Neuronal stem cell (in vitro differentiated cells): Measurements from ENCODE around the gene TRAF3.

Experiments used
- DNase-seq: peaks from one replicate; pipeline ENCODE4 v3.0.0-alpha.2; 2013; ENCODE audit warnings: low spot score
- H2AFZ ChIP-seq: one replicate; pipeline ENCODE4 v1.6.1; 2013; ENCODE audit warnings: mild to moderate bottlenecking, low read length, inconsistent platforms
- H2AK5ac ChIP-seq: 2 replicates; pipeline ENCODE4 v1.6.1; 2013; ENCODE audit warnings: low read depth, mild to moderate bottlenecking, inconsistent platforms, low read length, moderate library complexity, mixed read lengths
- H2BK120ac ChIP-seq: 2 replicates; pipeline ENCODE4 v1.6.1; 2013; ENCODE audit warnings: low read depth, mild to moderate bottlenecking, inconsistent platforms, low read length, moderate library complexity, mixed read lengths
- H2BK12ac ChIP-seq: one replicate; pipeline ENCODE4 v1.6.1; 2013; ENCODE audit warnings: low read length, inconsistent platforms
- H2BK15ac ChIP-seq: 2 replicates; pipeline ENCODE4 v1.6.1; 2013; ENCODE audit warnings: mild to moderate bottlenecking, low read length, inconsistent platforms, mixed read lengths
- H2BK5ac ChIP-seq: one replicate; pipeline ENCODE4 v1.6.1; 2013; ENCODE audit warnings: inconsistent platforms, mild to moderate bottlenecking, low read length, moderate library complexity
- H3K14ac ChIP-seq: one replicate; pipeline ENCODE4 v1.6.1; 2013; ENCODE audit warnings: low read length, inconsistent platforms
- H3K18ac ChIP-seq: 2 replicates; pipeline ENCODE4 v1.6.1; 2013; ENCODE audit warnings: low read length, inconsistent platforms
- H3K23ac ChIP-seq: 2 replicates; pipeline ENCODE4 v1.6.1; 2013; ENCODE audit warnings: low read depth, mild to moderate bottlenecking, mixed read lengths, low read length, inconsistent platforms; ENCODE audit not compliant: poor library complexity
- H3K27ac ChIP-seq: replicated peaks from 3 replicates; pipeline ENCODE4 v1.5.1; 2013; ENCODE audit warnings: low read length, inconsistent platforms
- H3K27me3 ChIP-seq, 3 experiments: 2 replicates each; pipeline ENCODE4 v1.6.1; 2013; ENCODE audit warnings: low read length in 3 of 3, mild to moderate bottlenecking in 2 of 3, inconsistent platforms in 1 of 3, low read depth in 1 of 3, mixed read lengths in 1 of 3, moderate library complexity in 1 of 3; ENCODE audit not compliant: control insufficient read depth in 3 of 3, insufficient read depth in 3 of 3
- H3K36me3 ChIP-seq, 2 donors: replicated peaks in 1 of 2; 2 replicates each; pipeline ENCODE4 v1.6.1; 2013; ENCODE audit warnings: low read length in 2 of 2; ENCODE audit not compliant: control insufficient read depth in 2 of 2, insufficient read depth in 2 of 2
- H3K4ac ChIP-seq: 2 replicates; pipeline ENCODE4 v1.6.1; 2013; ENCODE audit warnings: inconsistent platforms, mild to moderate bottlenecking, low read length, moderate library complexity
- H3K4me1 ChIP-seq, 2 donors: 1 replicate in 1 of 2; 2 replicates in 1 of 2; pipeline ENCODE4 v1.6.1; 2013; ENCODE audit warnings: low read length in 2 of 2, low read depth in 1 of 2; ENCODE audit not compliant: control insufficient read depth in 2 of 2, insufficient read depth in 1 of 2
- H3K4me2 ChIP-seq: one replicate; pipeline ENCODE4 v1.6.1; 2013; ENCODE audit warnings: mild to moderate bottlenecking, low read length, inconsistent platforms; ENCODE audit not compliant: insufficient read depth, poor library complexity, severe bottlenecking
- H3K4me3 ChIP-seq, 2 donors: 2 replicates each; pipeline ENCODE4 v1.5.1; 2013; ENCODE audit warnings: low read length in 2 of 2, mild to moderate bottlenecking in 2 of 2, inconsistent platforms in 1 of 2, moderate library complexity in 1 of 2
- H3K79me1 ChIP-seq: one replicate; pipeline ENCODE4 v1.6.1; 2013; ENCODE audit warnings: low read depth, mild to moderate bottlenecking, inconsistent platforms, low read length, moderate library complexity
- H3K9ac ChIP-seq: one replicate; pipeline ENCODE4 v1.6.1; 2013; ENCODE audit warnings: mild to moderate bottlenecking, low read depth, low read length, inconsistent platforms; ENCODE audit not compliant: poor library complexity
- H3K9me3 ChIP-seq, 2 donors: replicated peaks in 1 of 2; 2 replicates each; pipeline versions ENCODE3 to v1.6.1; 2013; ENCODE audit warnings: low read length in 2 of 2, mild to moderate bottlenecking in 2 of 2, inconsistent platforms in 1 of 2, low read depth in 1 of 2, mixed read lengths in 1 of 2, moderate library complexity in 1 of 2; ENCODE audit not compliant: control insufficient read depth in 2 of 2, insufficient read depth in 1 of 2
- H4K8ac ChIP-seq: one replicate; pipeline ENCODE4 v1.6.1; 2013; ENCODE audit warnings: low read depth, mild to moderate bottlenecking, inconsistent platforms, low read length, moderate library complexity
- H4K91ac ChIP-seq: one replicate; pipeline ENCODE4 v1.6.1; 2013; ENCODE audit warnings: low read length, low read depth, mild to moderate bottlenecking, inconsistent platforms; ENCODE audit not compliant: poor library complexity
- WGBS, 2 donors: extraction: QIAGEN DNeasy Blood & Tissue Kit; methylation state at CpG; one replicate each; pipeline ENCODE4 v1.1.7; 2013; ENCODE audit warnings: missing lambda C conversion rate in 2 of 2, mixed read lengths in 1 of 2; ENCODE audit not compliant: insufficient read length in 2 of 2, insufficient replicate concordance in 1 of 2; ENCODE audit errors: extremely low coverage in 2 of 2; 5-methylcytosine and 5-hydroxymethylcytosine counted together

TRAF3 gene

DNA sequence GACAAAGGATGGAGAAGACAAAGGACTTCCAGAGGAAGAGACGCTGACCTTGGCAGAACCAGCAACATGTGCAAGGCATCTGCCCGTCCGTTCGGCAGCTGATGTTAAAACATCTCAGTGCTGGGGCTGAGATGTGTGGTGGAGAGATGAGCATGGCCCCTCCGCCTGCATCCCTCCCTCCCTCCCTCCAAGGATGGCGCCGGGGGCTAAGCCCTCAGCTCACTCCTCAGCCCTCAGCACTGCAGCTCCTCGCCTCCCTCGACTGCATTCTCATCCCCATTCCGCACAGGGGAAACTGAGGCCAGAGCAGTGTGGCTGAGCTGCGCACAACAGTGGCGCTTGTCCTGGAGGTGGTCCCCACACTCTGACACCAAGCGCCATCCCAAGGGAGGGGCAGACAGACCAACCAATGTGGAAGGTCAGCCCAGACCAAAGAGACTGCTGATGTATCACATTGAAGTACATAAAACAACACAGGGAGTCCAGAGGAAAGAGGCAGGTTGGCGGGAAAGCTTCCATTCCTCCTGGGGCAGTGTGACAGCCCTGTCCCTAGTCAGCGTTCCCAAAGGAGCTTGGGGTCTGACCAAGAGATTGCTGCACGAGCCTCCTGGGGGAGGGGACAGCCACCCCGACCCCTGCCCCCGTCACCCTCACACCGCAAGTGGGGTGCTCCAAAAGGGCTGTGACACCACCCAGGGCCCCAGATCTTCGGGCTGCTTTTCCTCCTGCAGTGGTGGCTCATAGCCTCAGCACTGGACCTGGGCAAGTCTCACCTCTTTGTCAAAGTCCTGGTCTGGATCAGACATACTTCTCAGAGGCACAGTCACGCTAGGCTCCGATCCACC is 160.3 kb downstream of the TRAF3 start:
- Histone ChIP-seq H3K4me2 (no peak overlapping the region), H2BK12ac (no peak overlapping the region), H4K91ac (no peak overlapping the region), H3K27me3 (no peaks in the 10 kb centered on the region), H3K79me1 (peaks cover 1% of the 10 kb centered on the region), H3K23ac (no peak overlapping the region), H3K9me3 (no peaks in the 10 kb centered on the region), H4K8ac (no peak overlapping the region), H3K4me1 (peaks cover 0 to 5% of the 10 kb centered on the region in 2 donors), H2BK5ac (peak overlapping the region; percentile 16), H3K9ac (no peak overlapping the region), H2AK5ac (no peak overlapping the region), H3K14ac (no peak overlapping the region), H2BK15ac (no peak overlapping the region), H3K27ac (no peak overlapping the region), H3K4ac (no peak overlapping the region), H3K18ac (no peak overlapping the region), H2BK120ac (no peak overlapping the region), H2AFZ (no peak overlapping the region), H3K36me3 (peaks cover 31 to 77% of the 10 kb centered on the region in 2 donors), H3K4me3 (no peak overlapping the region)
- DNase-seq, result no peak
- WGBS, 2 donors, result no CpG with 5 or more reads among the region's 22 CpGs

DNA sequence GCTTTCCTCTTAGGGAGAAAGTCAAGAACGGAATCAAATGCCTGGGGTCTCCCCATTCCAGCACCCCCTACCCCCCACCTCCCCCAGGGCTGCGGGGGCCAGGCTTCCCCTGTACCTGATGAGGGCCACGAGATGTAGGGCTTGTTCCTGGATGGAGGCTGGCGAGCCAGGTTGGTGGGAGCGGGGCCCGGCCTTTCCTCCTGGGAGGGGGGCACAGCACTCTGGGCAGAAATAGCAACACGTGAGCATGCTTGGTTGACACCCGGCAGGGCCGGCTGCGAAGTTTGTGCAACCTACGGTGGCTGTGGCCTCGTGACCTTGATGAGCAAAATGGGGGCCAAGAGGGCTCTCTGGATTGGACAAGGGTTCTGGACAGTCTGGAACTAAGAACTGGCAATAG is 160.9 kb downstream of the TRAF3 start:
- Histone ChIP-seq H2BK5ac (peak overlapping the region; percentile 24), H3K36me3 (peaks cover 28 to 77% of the 10 kb centered on the region in 2 donors), H2BK15ac (no peak overlapping the region), H3K4me1 (peaks cover 0 to 5% of the 10 kb centered on the region in 2 donors), H3K23ac (no peak overlapping the region), H2BK120ac (no peak overlapping the region), H3K9me3 (no peaks in the 10 kb centered on the region), H3K18ac (no peak overlapping the region), H3K4me2 (no peak overlapping the region), H3K14ac (peak overlapping the region; percentile 97), H4K8ac (no peak overlapping the region), H3K79me1 (peaks cover 1% of the 10 kb centered on the region), H2AK5ac (no peak overlapping the region), H3K4me3 (no peak overlapping the region), H4K91ac (no peak overlapping the region), H3K4ac (no peak overlapping the region), H3K9ac (no peak overlapping the region), H3K27ac (no peak overlapping the region), H3K27me3 (no peaks in the 10 kb centered on the region), H2BK12ac (no peak overlapping the region), H2AFZ (no peak overlapping the region)
- no CpG with 5 or more reads among the region's 12 CpGs for WGBS, 2 donors
- no peak for DNase-seq

DNA sequence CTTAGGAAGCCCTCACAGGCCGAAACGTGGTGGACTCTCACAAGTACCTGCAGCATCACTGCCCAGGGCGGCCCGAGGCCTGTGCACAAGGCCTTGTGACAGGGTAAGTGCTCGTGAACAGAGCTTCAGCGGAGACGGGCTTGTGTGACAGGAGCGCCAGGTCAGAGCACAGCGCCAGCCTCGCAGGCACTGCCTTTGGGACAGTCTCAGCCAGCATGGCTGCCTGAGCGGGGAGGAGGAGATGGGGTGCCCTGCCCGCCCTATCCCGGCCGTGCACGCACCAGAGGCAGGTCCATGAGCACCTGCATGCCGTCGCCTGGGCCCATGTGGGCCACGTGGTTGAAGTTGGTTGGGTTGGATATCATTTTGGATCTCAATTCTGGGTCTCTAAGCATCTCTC is 162.1 kb downstream of the TRAF3 start:
- H3K4ac ChIP-seq, result no peak overlapping the region
- peak overlapping the region; percentile 83 for H2AK5ac ChIP-seq
- H2AFZ ChIP-seq, result no peak overlapping the region
- no peak overlapping the region for H2BK120ac ChIP-seq
- H3K18ac ChIP-seq, result no peak overlapping the region
- WGBS, 2 donors, result no CpG with 5 or more reads among the region's 18 CpGs
- H3K4me2 ChIP-seq, result no peak overlapping the region
- H3K79me1 ChIP-seq, result no peaks in the 10 kb centered on the region
- no peak overlapping the region for H2BK5ac ChIP-seq
- no peaks in the 10 kb centered on the region for H3K9me3 ChIP-seq
- H4K91ac ChIP-seq, result no peak overlapping the region
- no peak overlapping the region for H2BK12ac ChIP-seq
- H3K4me3 ChIP-seq, result peak overlapping the region in 1 of 2 donors; percentile 16
- H4K8ac ChIP-seq, result no peak overlapping the region
- H3K9ac ChIP-seq, result no peak overlapping the region
- H2BK15ac ChIP-seq, result no peak overlapping the region
- no peak overlapping the region for H3K27ac ChIP-seq
- no peaks in the 10 kb centered on the region for H3K27me3 ChIP-seq
- H3K23ac ChIP-seq, result no peak overlapping the region
- no peak overlapping the region for H3K14ac ChIP-seq
- DNase-seq, result no peak
- peaks cover 37 to 81% of the 10 kb centered on the region in 2 donors for H3K36me3 ChIP-seq
- peaks cover 0 to 5% of the 10 kb centered on the region in 2 donors for H3K4me1 ChIP-seq

DNA sequence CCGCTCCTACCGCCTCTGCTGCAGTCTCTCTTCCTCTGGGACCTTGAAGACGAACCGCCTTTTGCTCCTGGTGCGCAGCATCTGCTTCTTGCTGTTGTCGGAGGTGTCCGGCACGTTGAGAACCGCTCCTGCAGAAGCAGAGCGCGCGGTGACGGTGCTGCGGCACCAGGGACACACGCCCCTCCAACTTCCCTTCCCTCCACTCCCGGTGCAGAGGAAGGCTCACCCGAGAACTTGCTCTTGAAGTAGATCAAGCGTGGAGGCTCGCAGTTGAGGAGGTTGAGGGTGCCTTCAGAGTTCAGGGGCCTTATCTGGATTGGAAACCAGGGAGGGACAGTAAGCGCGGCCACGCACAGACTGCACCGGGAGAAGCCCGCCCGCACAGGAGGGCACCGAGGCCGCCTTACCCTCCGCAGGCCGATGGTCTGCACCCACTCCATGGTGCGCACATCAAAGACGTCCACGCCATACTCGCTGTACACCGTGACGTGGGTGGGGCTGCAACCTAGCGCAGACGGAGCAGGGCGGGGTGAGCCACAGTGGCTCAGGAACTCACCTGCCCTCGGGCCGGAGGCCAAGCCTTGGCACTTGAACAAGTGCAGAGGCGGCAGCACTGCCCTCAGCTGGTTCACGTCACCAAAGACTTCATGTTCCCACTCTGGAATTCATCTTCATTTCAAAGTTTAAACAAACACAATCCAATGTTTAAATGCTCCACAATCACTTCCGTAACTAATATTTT is 162.7 kb downstream of the TRAF3 start:
- H2AFZ ChIP-seq, result no peak overlapping the region
- H3K36me3 ChIP-seq, result peaks cover 40 to 87% of the 10 kb centered on the region in 2 donors
- H3K27me3 ChIP-seq, result no peaks in the 10 kb centered on the region

More for the DNA sequence above, 162.7 kb downstream of the TRAF3 start:
- Histone ChIP-seq H4K91ac (no peak overlapping the region), H3K27ac (no peak overlapping the region), H3K23ac (no peak overlapping the region), H3K9me3 (no peaks in the 10 kb centered on the region), H3K4me3 (no peak overlapping the region), H3K79me1 (no peaks in the 10 kb centered on the region), H4K8ac (no peak overlapping the region), H3K18ac (peak overlapping the region; percentile 25), H3K9ac (no peak overlapping the region), H2AK5ac (peak overlapping the region; percentile 83), H3K4me1 (peaks cover 0 to 5% of the 10 kb centered on the region in 2 donors), H3K4me2 (no peak overlapping the region), H2BK5ac (no peak overlapping the region), H2BK120ac (no peak overlapping the region), H2BK12ac (peak overlapping the region; percentile 96), H3K4ac (no peak overlapping the region), H3K14ac (no peak overlapping the region), H2BK15ac (no peak overlapping the region)
- WGBS, 2 donors, result no CpG with 5 or more reads among the region's 43 CpGs
- DNase-seq, result no peak
